C1 segment of cervical spinal cord (tissue), 14 donors: ENCODE data around the gene CD40LG.

Source experiments
- DNase-seq, 14 donors: peaks; one replicate each; lab custom pipeline; 2025; lab: John Stamatoyannopoulos, UW

CD40LG gene

DNA sequence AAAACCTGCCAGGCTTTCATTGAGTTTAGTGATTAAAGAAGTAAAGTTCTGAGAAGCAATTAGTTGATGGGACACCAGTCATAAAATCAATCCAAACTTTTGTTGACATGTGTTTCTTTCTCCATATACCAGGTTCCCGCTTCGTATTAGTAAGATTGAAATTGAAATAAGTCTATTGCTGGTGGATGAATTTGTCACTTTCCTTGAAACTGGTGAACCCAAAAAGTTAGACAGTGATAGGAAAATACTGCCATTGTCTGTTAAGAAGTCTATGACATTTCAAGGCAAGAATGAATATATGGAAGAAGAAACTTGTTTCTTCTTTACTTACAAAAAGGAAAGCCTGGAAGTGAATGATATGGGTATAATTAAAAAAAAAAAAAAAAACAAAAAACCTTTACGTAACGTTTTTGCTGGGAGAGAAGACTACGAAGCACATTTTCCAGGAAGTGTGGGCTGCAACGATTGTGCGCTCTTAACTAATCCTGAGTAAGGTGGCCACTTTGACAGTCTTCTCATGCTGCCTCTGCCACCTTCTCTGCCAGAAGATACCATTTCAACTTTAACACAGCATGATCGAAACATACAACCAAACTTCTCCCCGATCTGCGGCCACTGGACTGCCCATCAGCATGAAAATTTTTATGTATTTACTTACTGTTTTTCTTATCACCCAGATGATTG is at the start of gene CD40LG:
Gene CD40LG (plus strand): TSS at position 482 of the 684 bp plus-strand sequence. CDS start 91 bp downstream, at position 573.
- DNase-seq: no peak

DNA sequence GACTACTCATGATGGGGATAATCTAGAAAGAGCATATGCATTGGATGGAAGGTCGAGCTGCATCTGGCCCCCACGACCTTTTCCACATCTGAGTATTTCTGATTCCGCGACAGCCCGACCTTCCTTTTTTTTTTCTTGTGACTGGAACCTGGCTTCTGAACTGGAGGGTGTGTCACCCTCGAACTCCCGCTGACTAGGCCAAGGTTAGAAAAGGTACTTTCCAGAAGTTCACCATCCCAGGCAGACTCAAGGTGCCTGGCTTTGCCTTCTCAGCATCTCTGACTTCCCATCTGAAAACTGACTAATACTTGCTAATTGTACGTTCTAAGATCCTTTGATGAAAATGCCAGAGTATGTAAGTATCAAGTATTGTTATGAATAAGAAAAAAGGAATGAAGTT is 49.3 kb upstream of the CD40LG start:
- DNase-seq: no peak

GRCh38 chrX:136600059-136600458 is 47.9 kb upstream of the CD40LG start:
- no peak for DNase-seq

GRCh38 chrX:136607236-136607635 is 40.7 kb upstream of the CD40LG start:
- DNase-seq: no peak

- peak in 3 of 14 donors; percentile 3 to 32 (median 8) for DNase-seq
Observed at GRCh38 chrX:136608295-136608933, 39.5 kb upstream of the CD40LG start.

GRCh38 chrX:136616987-136617685 is 30.8 kb upstream of the CD40LG start:
- no peak for DNase-seq

DNA sequence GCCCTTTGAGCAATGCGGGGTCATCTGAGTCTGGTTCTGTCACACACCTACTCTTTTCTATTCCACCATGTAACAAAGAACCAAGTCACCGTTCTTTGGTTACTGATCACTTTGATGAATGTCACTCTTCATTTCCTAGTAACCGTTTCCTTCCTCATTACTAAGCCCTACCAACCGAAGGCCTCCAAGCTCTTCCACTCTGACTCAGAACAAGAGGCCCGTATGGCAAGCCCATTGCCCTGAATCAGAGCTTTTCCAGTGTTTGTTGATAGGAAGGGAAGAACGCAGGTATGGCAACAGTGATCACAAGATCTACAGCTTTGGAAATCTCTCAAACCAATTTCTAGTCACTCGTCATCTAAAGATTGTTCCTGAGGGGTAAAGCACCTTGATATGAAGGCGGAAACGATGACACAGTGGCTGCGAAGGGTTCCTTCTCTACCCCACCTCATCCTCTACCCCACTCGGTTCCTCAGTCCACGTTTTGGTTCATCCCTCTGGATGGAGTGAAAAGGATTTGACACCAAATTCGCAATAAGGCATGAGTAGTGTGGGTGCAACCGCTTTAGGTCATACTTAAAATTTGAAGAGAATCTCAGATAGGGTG is 28.0 kb upstream of the CD40LG start:
- DNase-seq: no peak

- no peak for DNase-seq
Observed at GRCh38 chrX:136620780-136621179, 27.2 kb upstream of the CD40LG start.

- DNase-seq: no peak
Observed at GRCh38 chrX:136622568-136622967, 25.4 kb upstream of the CD40LG start.

DNA sequence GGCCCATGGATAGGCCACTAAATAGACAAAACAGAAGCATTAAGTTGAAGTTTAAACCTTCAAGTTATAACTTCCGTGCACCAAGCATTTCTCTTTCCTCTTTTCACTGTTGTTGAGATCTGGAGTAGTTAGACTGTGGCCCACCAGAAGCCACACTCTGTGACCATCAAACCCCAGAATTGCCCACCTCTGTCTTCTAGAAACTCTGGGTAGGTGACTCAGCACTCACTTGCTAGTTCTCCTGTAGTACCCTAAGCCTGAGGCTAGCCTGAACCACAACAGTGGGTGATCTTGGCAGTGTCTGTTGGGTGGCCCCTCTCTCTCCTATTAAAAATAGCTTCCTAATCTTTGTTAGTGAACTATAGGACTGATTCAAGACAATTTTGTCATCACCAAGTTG is 24.6 kb upstream of the CD40LG start:
- DNase-seq: no peak

GRCh38 chrX:136625246-136625645 is 22.7 kb upstream of the CD40LG start:
- DNase-seq: no peak

GRCh38 chrX:136626237-136626636 is 21.7 kb upstream of the CD40LG start:
- DNase-seq: no peak

- DNase-seq: no peak
Observed at GRCh38 chrX:136626891-136627290, 21.1 kb upstream of the CD40LG start.

DNA sequence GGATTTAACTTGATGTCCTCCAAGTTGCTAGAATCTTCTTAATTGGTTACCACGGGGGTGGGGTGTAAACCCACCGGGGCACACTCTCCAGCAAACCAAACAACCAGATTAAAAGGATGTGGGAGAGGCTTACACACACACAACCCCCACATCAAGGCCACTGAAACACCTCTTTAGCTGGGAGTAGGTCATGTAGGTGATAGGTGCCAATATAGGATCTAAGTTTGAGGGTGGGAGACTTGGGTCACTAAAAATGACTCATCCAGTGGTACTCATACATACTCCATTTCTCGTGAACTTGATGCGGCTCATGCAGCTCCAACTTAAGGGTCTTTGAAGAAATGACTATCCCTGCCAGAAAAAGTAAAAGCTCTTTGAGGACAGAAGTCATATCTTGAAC is 20.5 kb upstream of the CD40LG start:
- no peak for DNase-seq

DNA sequence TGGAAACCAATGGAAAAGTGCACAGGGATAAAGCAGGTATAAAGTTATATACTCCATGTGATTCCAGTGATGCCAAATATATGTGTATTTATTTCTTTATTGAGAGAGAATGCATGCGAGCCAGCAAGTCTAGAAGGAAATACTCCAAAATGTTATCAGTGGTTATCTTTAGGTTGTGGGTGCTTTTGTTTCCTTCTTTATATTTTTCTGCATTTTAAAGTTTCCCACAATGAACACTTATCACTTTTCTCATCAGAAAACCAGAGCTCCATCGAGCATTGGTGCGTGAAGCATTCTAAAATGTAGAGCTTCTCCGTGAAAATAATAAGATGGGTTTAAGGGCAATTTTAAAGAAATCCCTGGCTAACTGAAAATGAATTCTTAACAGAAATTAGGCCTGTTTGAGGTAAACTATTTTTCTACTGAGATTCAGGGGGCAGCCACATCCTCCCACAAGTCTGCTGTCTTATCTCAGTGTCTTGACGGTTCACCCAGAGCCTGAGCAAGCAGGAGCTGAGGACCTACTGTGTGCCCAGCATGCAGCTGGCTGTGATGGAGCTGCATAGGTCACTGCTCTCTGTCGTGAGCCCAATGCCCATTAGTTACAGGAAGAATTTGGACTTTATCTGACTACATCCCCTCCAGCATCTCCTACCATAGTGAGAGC is 18.7 kb upstream of the CD40LG start:
- DNase-seq: no peak

GRCh38 chrX:136630881-136631280 is 17.1 kb upstream of the CD40LG start:
- no peak for DNase-seq

GRCh38 chrX:136635235-136635634 is 12.7 kb upstream of the CD40LG start:
- no peak for DNase-seq

DNA sequence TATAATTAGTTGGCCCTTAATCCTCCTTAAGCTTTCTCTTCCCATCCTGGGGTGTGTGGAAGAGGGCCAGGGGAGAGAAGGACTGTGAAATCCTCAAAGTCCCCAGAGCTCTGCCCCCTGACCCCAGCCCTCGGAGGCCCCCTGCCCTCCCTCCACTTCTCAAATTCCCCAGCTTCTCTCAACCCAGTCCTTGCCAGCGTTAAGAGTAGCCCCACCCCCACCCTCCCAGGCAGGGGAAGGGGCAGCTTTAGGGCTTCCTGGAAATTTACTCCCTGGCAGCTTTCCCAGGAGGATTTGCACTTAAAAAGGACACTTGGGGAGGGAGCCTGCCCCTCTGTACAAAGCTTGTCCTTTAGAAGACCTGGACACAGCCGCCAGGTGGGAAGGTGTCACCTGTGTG is 11.8 kb upstream of the CD40LG start:
- no peak for DNase-seq

- no peak for DNase-seq
Observed at GRCh38 chrX:136639506-136640176, 8.3 kb upstream of the CD40LG start.

GRCh38 chrX:136643243-136643642 is 4.7 kb upstream of the CD40LG start:
- DNase-seq: no peak

DNA sequence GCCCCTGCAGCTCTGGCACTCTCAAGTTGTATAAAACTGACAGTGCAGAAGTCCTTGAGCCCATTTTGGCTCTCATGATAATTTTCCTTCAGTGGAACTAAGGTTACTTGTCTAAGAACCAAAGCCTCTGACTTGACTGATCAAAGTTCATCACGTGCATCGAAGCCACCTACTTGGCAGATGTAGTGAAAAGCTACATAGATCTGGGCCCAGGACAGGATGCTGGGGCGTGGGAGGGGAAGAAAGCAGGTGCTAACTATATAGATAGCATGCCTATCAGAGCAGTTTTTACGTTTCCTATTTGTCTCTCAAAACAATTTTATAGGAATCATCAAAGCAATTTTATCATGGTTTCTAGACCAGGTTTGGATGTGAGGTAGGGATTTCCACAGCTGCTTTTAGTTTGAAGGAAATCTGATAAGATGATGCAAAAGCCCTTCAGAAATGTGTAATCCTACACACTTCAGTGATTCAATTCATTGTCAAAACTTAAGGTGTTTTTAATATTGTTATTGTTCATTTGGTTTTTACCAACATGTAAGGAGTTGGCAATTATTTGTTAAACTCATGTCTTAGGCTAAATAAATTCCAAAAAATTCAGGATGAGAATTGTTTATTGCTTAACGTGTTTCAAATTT is 1.2 kb upstream of the CD40LG start:
- no peak for DNase-seq
